HG03064 (cell line): ENCODE measurements around the gene ZNF775.

ENCODE experiments used
- ATAC-seq: cut with Tn5 transposase; IDR thresholded peaks from one replicate; pipeline ENCODE4 v1.9.1; 2021; ENCODE audit warnings: low read depth; ENCODE audit not compliant: unreplicated experiment

ZNF775 gene

GRCh38 chr7:150368096-150368883 lies 10.8 kb upstream of the ZNF775 start, which contains the start of gene REPIN1:
Gene REPIN1 (plus strand): TSS chr7:150368822. CDS start chr7:150369712, 890 bp downstream.
- peak; percentile 49 for ATAC-seq

GRCh38 chr7:150368884-150369747 lies 10.0 kb upstream of the ZNF775 start:
- peak; percentile 39 for ATAC-seq

GRCh38 chr7:150369748-150370501 lies 9.2 kb upstream of the ZNF775 start:
- no peak for ATAC-seq

GRCh38 chr7:150370612-150371071 lies 8.5 kb upstream of the ZNF775 start:
- ATAC-seq, result no peak

GRCh38 chr7:150371131-150371995 lies 7.8 kb upstream of the ZNF775 start:
- no peak for ATAC-seq

- ATAC-seq, result no peak
Measured at GRCh38 chr7:150371996-150372270, 7.2 kb upstream of the ZNF775 start.

- no peak for ATAC-seq
Measured at GRCh38 chr7:150372271-150373048, 6.7 kb upstream of the ZNF775 start.

GRCh38 chr7:150373049-150373801 lies 5.9 kb upstream of the ZNF775 start:
- ATAC-seq, result no peak

- ATAC-seq, result no peak
Measured at GRCh38 chr7:150374026-150374425, 5.1 kb upstream of the ZNF775 start.

GRCh38 chr7:150374472-150374871 lies 4.7 kb upstream of the ZNF775 start:
- no peak for ATAC-seq

- no peak for ATAC-seq
Measured at GRCh38 chr7:150375662-150376521, 3.2 kb upstream of the ZNF775 start.

GRCh38 chr7:150376560-150376959 lies 2.6 kb upstream of the ZNF775 start:
- no peak for ATAC-seq

- no peak for ATAC-seq
Measured at GRCh38 chr7:150377196-150377595, 1.9 kb upstream of the ZNF775 start.

GRCh38 chr7:150377635-150378034 lies 1.5 kb upstream of the ZNF775 start:
- no peak for ATAC-seq

- ATAC-seq, result no peak
Measured at GRCh38 chr7:150378115-150378852, 846 bp upstream of the ZNF775 start.

GRCh38 chr7:150379441-150380379 lies 580 bp downstream of the ZNF775 start:
- ATAC-seq, result peak; percentile 7
